GM12878 (cell line): ENCODE data around the gene ELP1.

Experiments
- FOXK2 ChIP-seq: fragments of 450-650 bp; IDR thresholded peaks from 2 replicates; pipeline ENCODE4 v1.6.1; 2017; ENCODE audit warnings: mild to moderate bottlenecking, moderate library complexity
- MAX ChIP-seq: IDR thresholded peaks from 2 replicates; pipeline ENCODE4 v1.6.1; 2012; ENCODE audit warnings: low read depth, low read length, improper control_type of control experiment
- NFYB ChIP-seq: IDR thresholded peaks from 2 replicates; pipeline ENCODE4 v1.6.1; 2011; ENCODE audit warnings: low read depth, mild to moderate bottlenecking, low read length, improper control_type of control experiment, moderate library complexity; ENCODE audit not compliant: insufficient read depth
- RAD51 ChIP-seq: fragments of 450-650 bp; IDR thresholded peaks from 2 replicates; pipeline ENCODE4 v1.6.1; 2016; ENCODE audit warnings: moderate library complexity, mild to moderate bottlenecking, inconsistent platforms
- RCOR1 ChIP-seq: conservative IDR thresholded peaks from 2 replicates; pipeline ENCODE4 v1.6.1; 2012; ENCODE audit warnings: low read depth, low read length, improper control_type of control experiment
- ZBED1 ChIP-seq: IDR thresholded peaks from 2 replicates; pipeline ENCODE4 v1.6.1; 2016; ENCODE audit warnings: borderline replicate concordance
- ZNF274 ChIP-seq: IDR thresholded peaks from one replicate; pipeline ENCODE4 v1.8.0; 2011; ENCODE audit not compliant: insufficient read length, insufficient read depth
- ZZZ3 ChIP-seq: IDR thresholded peaks from 2 replicates; pipeline ENCODE4 v1.6.1; 2011; ENCODE audit warnings: low read depth; ENCODE audit not compliant: control insufficient read depth, insufficient read length
- TF ChIP-seq, protein P1 (sequence below): IDR thresholded peaks from 2 replicates; pipeline ENCODE4 v1.6.1; 2011; ENCODE audit warnings: low read depth, low read length, improper control_type of control experiment, borderline replicate concordance
- TF ChIP-seq, protein P2 (sequence below), 3 experiments: IDR thresholded peaks in 2 of 3; conservative IDR thresholded peaks in 1 of 3; 2 replicates each; pipeline ENCODE4 v1.5.1; 2011; ENCODE audit warnings: low read depth in 3 of 3, low read length in 3 of 3, mild to moderate bottlenecking in 3 of 3, control low read depth in 2 of 3, moderate library complexity in 2 of 3, inconsistent platforms in 1 of 3, mixed read lengths in 1 of 3; ENCODE audit not compliant: control insufficient read depth in 2 of 3, insufficient read depth in 1 of 3; ENCODE audit errors: extremely low read depth in 1 of 3

DNA sequence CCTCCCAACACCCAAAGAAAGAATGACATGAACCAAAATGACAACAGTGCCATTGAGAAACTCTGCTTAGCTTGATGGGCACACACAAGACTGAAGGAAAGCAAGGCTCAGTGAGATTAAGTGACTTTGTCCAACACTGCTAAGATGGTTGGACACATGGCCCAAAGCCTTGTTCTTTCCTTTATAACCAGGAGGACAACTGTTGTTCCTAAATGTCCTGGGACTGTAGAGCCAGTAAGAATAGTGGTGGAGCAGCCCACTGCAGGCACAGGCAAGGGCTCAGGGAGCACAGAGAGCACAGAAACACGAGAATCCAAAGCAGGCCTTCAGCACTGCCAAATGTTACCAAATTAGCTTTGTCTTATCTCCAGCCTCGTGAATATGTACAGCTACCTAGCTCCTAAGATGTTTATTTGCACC, 67.9 kb downstream of the ELP1 start:
- TF ChIP-seq ZNF274 (no peak), NFYB (no peak), ZBED1 (no peak), MAX (no peak), ZZZ3 (no peak), RCOR1 (no peak), RAD51 (no peak), FOXK2 (no peak)
- TF ChIP-seq, protein P1, sequence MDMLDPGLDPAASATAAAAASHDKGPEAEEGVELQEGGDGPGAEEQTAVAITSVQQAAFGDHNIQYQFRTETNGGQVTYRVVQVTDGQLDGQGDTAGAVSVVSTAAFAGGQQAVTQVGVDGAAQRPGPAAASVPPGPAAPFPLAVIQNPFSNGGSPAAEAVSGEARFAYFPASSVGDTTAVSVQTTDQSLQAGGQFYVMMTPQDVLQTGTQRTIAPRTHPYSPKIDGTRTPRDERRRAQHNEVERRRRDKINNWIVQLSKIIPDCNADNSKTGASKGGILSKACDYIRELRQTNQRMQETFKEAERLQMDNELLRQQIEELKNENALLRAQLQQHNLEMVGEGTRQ, result no peak
- TF ChIP-seq, protein P2, sequence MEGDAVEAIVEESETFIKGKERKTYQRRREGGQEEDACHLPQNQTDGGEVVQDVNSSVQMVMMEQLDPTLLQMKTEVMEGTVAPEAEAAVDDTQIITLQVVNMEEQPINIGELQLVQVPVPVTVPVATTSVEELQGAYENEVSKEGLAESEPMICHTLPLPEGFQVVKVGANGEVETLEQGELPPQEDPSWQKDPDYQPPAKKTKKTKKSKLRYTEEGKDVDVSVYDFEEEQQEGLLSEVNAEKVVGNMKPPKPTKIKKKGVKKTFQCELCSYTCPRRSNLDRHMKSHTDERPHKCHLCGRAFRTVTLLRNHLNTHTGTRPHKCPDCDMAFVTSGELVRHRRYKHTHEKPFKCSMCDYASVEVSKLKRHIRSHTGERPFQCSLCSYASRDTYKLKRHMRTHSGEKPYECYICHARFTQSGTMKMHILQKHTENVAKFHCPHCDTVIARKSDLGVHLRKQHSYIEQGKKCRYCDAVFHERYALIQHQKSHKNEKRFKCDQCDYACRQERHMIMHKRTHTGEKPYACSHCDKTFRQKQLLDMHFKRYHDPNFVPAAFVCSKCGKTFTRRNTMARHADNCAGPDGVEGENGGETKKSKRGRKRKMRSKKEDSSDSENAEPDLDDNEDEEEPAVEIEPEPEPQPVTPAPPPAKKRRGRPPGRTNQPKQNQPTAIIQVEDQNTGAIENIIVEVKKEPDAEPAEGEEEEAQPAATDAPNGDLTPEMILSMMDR (IDR thresholded peaks at IDR 0.05 in 2 of 3, conservative IDR thresholded peaks at IDR 0.05 in 1 of 3; ENCODE audit: control insufficient read depth in 2 of 3, extremely low read depth in 1 of 3, insufficient read depth in 1 of 3, low read depth in 3 of 3, low read length in 3 of 3), result no peak
